ENCODE measurements around the gene KRT1.

KRT1 gene

GRCh38 chr12:52659951-52660350, 20.3 kb downstream of the KRT1 start:
- DNase-seq (ENCODE audit: low read depth), result no peak

GRCh38 chr12:52659395-52659794, 20.8 kb downstream of the KRT1 start:
- no peak for DNase-seq (ENCODE audit: low read depth)

DNA sequence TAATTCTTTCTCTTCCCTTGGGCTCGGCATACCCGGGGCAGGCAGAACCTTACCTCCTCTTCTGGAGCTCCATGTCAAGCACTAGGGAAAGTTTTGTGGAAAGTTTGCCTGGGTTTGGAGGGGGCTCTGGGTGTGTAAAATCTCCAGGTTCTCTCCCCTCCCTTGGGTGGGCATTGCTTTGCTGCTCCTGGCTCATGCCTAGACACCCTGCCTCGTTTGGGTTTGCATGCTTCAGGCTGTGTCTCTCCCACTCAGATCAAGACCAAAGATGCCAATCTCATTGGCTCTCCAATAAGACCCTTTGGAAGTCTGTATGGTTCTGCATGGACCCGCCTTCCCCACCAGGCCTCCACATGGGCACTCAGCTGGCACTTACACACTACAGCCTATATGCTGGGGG, 22.0 kb downstream of the KRT1 start:
- no peak for DNase-seq (ENCODE audit: low read depth)

- no peak for DNase-seq (ENCODE audit: low read depth)
Observed at GRCh38 chr12:52657250-52657902, 22.8 kb downstream of the KRT1 start.

DNA sequence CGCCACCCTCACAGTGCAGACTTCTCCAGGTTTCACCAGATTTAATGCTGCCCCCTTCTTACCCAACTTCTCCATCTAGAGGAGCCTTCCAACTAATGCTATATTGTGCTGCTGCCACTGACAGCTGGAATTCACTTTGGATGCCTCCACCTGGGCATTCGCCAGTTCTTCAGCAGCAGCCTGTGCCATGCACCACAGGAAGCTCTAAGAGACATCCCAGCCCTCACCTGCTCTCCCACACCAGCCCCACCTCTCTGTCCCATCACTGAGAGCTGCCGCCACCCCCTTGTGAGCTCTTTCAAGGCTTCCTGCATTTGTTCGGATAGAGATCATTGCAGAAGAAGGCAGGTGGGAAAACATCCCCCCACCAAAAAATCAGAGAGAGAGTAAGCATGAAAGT, 23.6 kb downstream of the KRT1 start:
- DNase-seq (ENCODE audit: low read depth), result no peak

DNA sequence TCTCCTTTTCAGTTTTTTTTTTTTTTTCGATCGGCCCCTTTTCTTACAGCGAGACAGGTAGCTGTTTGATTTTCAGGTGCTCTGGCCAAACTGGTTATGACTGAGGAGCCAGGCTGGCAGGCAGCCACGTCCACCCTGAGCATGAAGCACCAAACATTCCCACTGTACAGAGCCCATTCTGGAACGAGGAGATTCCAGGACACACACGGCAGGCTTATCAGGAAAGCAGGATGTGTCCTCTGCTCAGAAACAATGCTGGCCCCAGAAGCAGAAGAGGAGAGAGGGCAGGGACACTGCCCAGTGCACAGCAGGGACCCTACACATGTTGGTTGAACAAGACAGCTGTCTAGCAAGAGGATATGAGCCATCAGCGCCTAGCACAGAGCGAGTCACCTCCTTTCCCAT, 24.5 kb downstream of the KRT1 start:
- no peak for DNase-seq (ENCODE audit: low read depth)

DNA sequence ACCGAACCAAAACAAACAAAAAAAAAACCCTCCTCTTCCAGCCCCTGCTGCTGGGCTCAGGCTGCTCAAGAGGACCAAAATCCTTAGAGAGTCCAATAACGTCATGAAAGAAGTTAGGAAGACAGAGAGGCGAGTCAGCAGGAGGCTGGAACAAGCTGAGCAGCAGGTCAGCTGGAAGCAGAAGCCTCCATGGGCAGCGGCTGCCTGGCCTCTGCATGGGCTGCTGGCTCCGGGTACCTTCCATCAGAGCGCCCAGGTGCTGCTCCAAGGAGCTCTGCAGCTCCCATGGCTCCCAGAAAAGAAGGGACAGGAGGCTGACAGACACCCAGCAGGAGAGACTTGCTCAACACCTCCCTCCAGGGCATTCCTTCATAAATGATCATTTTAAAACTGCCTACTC, 25.0 kb downstream of the KRT1 start:
- DNase-seq (ENCODE audit: low read depth), result no peak

DNA sequence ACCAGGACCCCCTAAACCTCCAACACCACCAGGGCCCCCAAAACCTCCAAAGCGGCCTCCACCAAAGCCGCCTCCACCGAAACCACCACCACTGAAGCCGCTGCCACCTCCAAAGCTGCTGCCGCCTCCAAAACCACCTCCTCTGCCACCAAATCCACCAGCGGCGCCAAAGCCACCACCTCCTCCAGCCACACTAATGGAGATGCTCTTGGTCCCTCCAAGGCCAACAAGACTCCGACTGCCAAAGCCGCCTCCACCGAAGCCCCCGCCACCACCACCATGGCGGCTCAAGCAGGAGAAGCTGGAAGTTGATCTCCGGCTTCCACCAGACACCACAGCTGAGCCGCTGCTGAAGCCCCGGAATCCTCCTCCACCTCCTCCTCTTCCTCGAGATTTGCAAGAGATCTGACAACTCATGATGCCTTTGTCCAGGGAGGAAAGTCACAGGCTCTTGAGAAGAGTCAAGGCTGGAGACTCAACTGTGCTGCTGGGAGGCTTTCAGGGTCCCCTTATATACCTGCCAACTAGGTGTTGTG, 28.4 kb downstream of the KRT1 start, which contains the start of gene KRT2:
TSS of gene KRT2 (minus strand) at position 486 of the 536 bp plus-strand sequence. CDS start at position 417, 69 bp downstream.
- DNase-seq (ENCODE audit: low read depth), result no peak

DNA sequence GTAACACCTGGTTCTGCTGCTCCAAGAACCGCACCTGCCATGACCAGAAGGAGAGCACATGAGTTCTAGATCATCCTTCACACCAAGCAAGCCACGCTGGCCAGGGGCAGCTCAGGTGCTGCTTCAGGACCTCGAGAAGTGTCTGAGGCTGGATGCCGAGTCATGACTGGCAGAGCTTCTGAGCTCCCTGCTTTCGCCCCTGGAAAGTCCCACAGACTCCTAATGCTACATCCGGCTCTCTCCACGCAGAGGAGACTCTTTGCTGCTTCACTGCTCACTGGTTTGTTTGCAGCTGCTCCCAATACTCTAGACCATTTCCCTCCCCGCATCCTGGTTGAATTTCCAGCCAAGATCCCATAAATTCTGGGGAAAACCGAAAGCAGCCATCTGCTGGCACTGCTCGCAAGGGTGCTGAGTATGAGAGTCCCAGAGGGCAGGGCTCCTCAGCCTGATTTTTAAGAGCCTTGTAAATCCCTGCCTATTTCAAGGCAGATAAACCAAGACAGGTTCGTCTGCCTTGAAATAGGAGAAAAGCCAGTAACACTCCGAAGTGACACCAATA, 29.6 kb downstream of the KRT1 start:
- DNase-seq (ENCODE audit: low read depth), result no peak

- DNase-seq (ENCODE audit: low read depth), result no peak
Observed at GRCh38 chr12:52649066-52649465, 31.1 kb downstream of the KRT1 start.

GRCh38 chr12:52648012-52648550, 32.1 kb downstream of the KRT1 start:
- no peak for DNase-seq (ENCODE audit: low read depth)

- no peak for DNase-seq (ENCODE audit: low read depth)
Observed at GRCh38 chr12:52647601-52648000, 32.6 kb downstream of the KRT1 start.

DNA sequence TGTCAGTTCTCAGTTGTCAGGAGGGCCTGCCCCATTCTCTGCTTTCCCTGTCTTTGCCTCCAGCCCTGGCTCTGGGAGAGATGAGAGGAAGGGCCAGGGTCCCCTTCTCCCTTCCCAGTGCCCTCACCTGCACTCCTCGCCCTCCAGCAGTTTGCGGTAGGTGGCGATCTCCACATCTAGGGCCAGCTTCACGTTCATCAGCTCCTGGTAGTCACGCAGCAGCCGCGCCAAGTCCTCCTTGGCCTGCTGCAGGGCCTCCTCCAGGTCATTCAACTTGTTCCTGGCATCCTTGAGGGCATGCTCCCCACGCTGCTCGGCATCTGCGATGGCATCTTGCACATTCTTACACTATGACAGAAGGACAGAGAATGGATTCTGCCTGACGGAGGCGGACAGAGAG, 33.6 kb downstream of the KRT1 start:
- DNase-seq (ENCODE audit: low read depth), result no peak

GRCh38 chr12:52645982-52646381, 34.2 kb downstream of the KRT1 start:
- no peak for DNase-seq (ENCODE audit: low read depth)

DNA sequence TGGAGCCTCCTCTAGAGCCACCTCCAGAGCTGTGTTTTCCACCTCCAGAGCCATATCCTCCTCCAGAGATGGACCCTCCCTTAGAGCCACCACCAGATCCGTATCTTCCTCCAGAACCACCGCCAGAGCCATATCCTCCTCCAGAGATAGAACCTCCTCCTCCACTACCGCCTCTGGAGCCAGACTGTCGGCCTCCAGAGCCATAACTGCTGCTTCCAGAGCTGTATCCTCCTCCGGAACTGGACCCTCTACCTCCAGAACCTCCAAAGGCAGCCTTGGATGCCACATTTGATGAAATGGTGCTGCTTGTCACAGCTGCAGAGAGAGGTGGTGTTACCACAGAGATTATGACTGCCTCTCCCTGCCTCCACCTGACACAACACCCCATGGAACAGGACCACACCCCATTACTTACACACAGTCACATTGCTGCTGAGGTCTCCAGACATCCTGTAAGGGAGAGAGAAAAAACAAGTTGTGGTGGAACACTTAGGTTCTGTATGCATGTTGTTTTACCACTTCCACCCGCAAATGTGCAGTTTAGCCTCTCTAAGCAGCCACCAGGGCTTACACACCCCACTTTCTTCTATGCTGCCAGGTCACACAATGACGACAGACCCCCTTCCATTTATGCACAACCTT, 35.0 kb downstream of the KRT1 start:
- DNase-seq (ENCODE audit: low read depth), result no peak

DNA sequence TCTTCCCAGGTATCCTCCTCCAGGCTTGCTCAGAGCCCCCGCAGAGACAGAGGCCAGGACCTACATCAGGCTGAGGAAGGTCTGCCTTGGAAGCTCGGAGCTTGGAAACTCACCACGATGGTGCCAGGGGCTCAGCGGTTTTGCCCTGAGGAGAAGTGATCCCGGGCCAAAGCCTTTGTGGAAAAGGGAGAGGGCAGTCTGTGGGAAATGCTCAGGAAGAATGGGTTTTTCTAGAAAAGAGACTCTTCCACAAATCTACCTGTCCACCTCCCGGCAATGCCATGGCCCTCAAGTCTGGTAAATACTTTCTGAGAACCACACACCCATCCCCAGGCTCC, 36.2 kb downstream of the KRT1 start:
- no peak for DNase-seq (ENCODE audit: low read depth)

DNA sequence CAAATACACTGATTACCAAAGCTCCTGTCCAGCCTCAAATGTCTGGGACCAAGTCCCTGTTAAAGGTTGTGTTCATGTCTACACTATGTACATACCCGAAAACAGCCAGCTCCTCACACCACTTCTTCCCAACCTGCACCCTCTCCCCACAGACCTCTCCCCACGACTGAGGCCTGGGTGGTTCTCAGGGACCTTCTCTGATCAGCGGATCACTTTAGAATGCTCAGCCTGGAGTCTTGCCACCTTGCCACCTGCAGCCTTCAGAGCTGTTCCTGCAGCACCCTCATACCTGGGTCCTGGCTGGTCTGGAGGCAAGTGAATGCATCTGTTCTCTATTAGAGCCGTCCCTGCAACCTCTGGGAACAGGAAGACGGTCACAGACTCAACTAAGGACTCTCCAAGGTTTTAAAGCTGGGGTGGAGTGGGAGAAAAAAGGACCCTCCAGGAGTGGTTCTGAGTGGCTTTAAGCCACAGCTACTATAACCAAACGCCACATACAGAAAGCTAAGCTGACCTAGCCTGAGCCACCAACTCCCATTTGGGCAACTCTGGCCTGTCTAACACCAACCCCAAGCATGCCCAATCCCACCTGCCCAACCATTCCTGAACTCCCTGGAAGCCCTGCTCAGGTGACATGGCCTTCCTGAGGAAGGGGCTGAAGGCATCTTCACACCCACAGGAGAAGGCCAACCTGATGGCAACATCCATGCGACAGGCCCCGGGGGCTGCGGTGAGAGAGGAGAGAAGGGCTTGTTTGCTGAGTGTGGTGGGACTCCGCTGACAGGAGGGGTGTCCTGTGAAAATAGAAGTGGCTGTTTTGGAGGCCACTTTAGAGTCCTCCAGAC, 36.8 kb downstream of the KRT1 start:
- no peak for DNase-seq (ENCODE audit: low read depth)

DNA sequence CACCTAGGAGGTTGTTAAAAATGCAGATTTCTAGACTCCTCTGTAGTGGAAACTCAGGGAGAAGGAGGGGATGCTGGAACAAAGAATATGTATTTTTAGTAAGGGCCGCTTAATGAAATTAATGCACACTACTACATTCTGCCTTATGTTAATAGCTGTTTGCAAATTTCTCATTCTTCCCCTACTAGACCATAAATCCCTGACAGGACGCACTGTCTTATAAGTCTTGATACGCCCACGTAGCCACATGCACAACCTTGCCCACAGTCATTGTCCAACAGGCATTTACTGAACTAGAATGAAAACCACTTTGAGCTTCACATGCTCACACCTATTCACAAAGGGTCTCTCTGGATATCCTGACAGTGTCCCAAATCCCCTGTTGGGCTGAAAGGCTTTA, 38.7 kb downstream of the KRT1 start:
- no peak for DNase-seq (ENCODE audit: low read depth)

DNA sequence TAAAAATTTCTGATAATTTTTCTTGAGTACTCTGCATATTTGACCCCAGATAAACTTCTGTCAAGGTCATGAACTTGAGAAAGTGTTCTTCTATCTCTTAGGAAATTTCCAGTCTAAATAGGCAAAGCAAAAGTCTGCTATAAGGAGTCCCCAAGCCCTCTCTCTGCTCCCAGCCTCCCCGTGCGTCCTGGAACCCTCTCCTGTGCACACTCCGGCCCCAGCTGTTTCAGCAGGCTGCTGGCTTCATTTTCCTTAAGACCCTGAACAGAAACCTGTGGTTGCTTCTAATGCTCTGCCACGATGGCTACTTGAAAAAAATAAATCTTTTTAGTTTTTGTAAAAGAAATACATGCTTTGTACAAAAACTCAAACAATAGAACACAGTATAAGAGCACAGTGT, 42.9 kb downstream of the KRT1 start:
- DNase-seq (ENCODE audit: low read depth), result no peak

DNA sequence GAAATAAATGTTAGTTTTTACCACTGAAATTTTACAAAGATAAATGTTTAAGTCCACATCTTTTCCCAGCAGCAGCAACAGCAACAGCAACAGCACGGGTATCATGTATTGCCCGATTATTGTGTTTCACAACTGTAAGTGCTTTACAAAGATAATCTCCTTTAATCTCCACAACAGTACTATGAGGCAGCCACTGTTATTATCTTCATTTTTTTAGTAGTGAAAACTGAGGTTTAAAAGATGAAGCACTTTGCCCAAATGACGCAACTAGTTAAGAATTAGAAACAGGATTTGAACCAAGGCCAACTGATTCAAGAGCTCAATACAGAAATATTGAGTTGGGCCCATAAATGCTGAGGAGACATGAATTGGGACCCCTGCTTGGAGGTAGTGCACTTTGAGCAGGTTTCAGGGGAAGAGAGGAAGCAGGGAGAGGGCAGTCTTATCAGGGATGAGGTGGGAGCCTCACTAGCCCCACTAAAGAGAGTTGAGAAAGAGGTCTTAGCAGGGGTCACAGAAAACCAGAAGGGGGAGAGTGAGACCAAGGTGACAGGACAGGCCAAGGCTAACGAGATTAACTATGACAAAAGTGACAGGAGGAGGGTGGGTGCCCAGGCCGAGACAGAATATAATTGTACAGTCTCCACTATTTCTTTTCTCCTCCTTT, 43.5 kb downstream of the KRT1 start:
- no peak for DNase-seq (ENCODE audit: low read depth)

DNA sequence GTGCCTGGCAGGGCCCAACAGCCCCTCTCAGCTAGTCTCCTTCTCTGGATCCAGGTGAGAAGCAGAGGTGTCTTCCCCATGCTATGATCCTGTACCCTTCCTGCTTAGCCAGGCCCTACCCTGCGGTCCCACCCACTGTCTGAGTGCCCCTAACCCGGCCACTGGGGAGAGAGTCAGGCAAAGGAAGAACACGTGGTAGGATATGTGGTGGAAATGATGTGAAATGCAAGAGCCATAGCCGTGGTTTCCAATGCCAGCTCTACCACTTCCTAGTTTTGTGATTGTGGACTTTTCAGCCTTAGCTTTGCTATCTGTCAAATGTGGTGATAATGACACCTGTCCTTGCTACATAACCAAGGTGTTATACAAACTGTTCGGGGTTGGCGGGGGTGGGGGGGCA, 44.0 kb downstream of the KRT1 start:
- DNase-seq (ENCODE audit: low read depth), result no peak

Data from CMK (cell line).